B cell (primary cell): Measurements from ENCODE around the gene SLC23A2. TPM values are rescaled to one million over a fixed set of nuclear protein-coding genes. Genes with fewer than 3 reads are reported as not detected.

Source experiments
- ATAC-seq: fragments of 200-7000 bp; cut with Tn5 transposase; one replicate; pipeline ENCODE4 v1.10.0; 2021; ENCODE audit warnings: low read depth, mild to moderate bottlenecking, moderate number of reproducible peaks, moderate library complexity
- CTCF ChIA-PET: fragments of 350-600 bp; sonication (Branson Sonifier 250); formaldehyde crosslinking; loops from one replicate; lab custom pipeline; 2021; ENCODE audit warnings: antibody characterized with exemption, inconsistent platforms; lab: Charles Lee
- POLR2A ChIA-PET: fragments of 350-600 bp; sonication (Branson Sonifier 250); formaldehyde crosslinking; loops from one replicate; lab custom pipeline; 2021; ENCODE audit warnings: antibody characterized with exemption; lab: Charles Lee
- DNase-seq: peaks from one replicate; pipeline ENCODE4 v3.0.0; 2013
- H2AFZ ChIP-seq: 2 replicates; pipeline ENCODE4 v1.6.1; 2012; ENCODE audit warnings: mild to moderate bottlenecking, low read depth, low read length; ENCODE audit not compliant: insufficient read depth, poor library complexity, severe bottlenecking
- H3K27ac ChIP-seq, 2 donors: 1 replicate in 1 of 2; 2 replicates in 1 of 2; pipeline ENCODE4 v1.5.1; 2012 to 2013; ENCODE audit warnings: low read length in 2 of 2, mild to moderate bottlenecking in 2 of 2, moderate library complexity in 1 of 2
- H3K27me3 ChIP-seq, 4 experiments: fragments of 200-600 bp in 1 of 4; sonication (generic) in 1 of 4; replicated peaks in 1 of 4; 1 replicate in 2 of 4; 2 replicates in 2 of 4; pipeline versions ENCODE4 v1.6.1 to v1.7.0; 2013 to 2016; ENCODE audit warnings: low read length in 3 of 4, mild to moderate bottlenecking in 2 of 4, mixed read lengths in 1 of 4, moderate library complexity in 1 of 4; ENCODE audit not compliant: insufficient read depth in 4 of 4, control insufficient read depth in 3 of 4; ENCODE audit errors: control extremely low read depth in 1 of 4
- H3K36me3 ChIP-seq, 2 experiments: replicated peaks in 1 of 2; 1 replicate in 1 of 2; 2 replicates in 1 of 2; pipeline versions ENCODE4 v1.6.1 to v1.7.1; 2013; ENCODE audit warnings: low read length in 1 of 2; ENCODE audit not compliant: insufficient read depth in 2 of 2, control insufficient read depth in 1 of 2; ENCODE audit errors: control extremely low read depth in 1 of 2, extremely low read depth in 1 of 2
- H3K4me1 ChIP-seq, 2 donors: fragments of 200-600 bp in 1 of 2; sonication (generic) in 1 of 2; 1 replicate in 1 of 2; 2 replicates in 1 of 2; pipeline versions ENCODE4 v1.5.1 to v1.6.1; 2013 to 2017; ENCODE audit warnings: low read length in 2 of 2; ENCODE audit not compliant: control insufficient read depth in 2 of 2, insufficient read depth in 2 of 2
- H3K4me2 ChIP-seq: replicated peaks from 2 replicates; pipeline ENCODE3; 2012; ENCODE audit warnings: mild to moderate bottlenecking, low read depth, low read length; ENCODE audit not compliant: poor library complexity, severe bottlenecking
- H3K4me3 ChIP-seq, 5 experiments: fragments of 200-600 bp in 1 of 5; sonication (generic) in 1 of 5; 1 replicate in 3 of 5; 2 replicates in 2 of 5; pipeline versions ENCODE4 v1.5.1 to v1.7.0; 2011 to 2016; ENCODE audit warnings: low read length in 4 of 5, mild to moderate bottlenecking in 4 of 5, low read depth in 2 of 5, control low read depth in 1 of 5, moderate library complexity in 1 of 5; ENCODE audit not compliant: insufficient read depth in 1 of 5; ENCODE audit errors: control extremely low read depth in 1 of 5, extremely low read depth in 1 of 5
- H3K79me2 ChIP-seq: fragments of 200-600 bp; sonication (generic); one replicate; pipeline ENCODE4 v1.6.0; 2016; ENCODE audit warnings: low read length; ENCODE audit not compliant: control insufficient read depth, insufficient read depth
- H3K9ac ChIP-seq: fragments of 200-600 bp; sonication (generic); 2 replicates; pipeline ENCODE4 v1.6.1; 2017; ENCODE audit warnings: mild to moderate bottlenecking, low read length, moderate library complexity
- H3K9me3 ChIP-seq, 3 donors: one replicate each; pipeline versions ENCODE4 v1.6.1 to v1.7.1; 2013; ENCODE audit warnings: low read length in 2 of 3; ENCODE audit not compliant: control insufficient read depth in 2 of 3, insufficient read depth in 1 of 3; ENCODE audit errors: control extremely low read depth in 1 of 3
- H4K20me1 ChIP-seq: 2 replicates; pipeline ENCODE4 v1.6.0; 2012; ENCODE audit warnings: mild to moderate bottlenecking, low read length; ENCODE audit not compliant: insufficient read depth, control insufficient read depth, poor library complexity, severe bottlenecking
- H3K27ac Mint-ChIP-seq: one replicate; pipeline ENCODE4 v1.8.0; 2021; ENCODE audit warnings: mixed read lengths
- H3K27me3 Mint-ChIP-seq: one replicate; pipeline ENCODE4 v1.8.0; 2021; ENCODE audit warnings: mixed read lengths
- H3K4me1 Mint-ChIP-seq: one replicate; pipeline ENCODE4 v1.8.0; 2021; ENCODE audit warnings: mixed read lengths
- H3K4me3 Mint-ChIP-seq: one replicate; pipeline ENCODE4 v1.8.0; 2021; ENCODE audit warnings: mixed read lengths
- H3K9me3 Mint-ChIP-seq: one replicate; pipeline ENCODE4 v1.8.0; 2022; ENCODE audit warnings: mixed read lengths; ENCODE audit not compliant: insufficient read depth
- CTCF ChIP-seq: fragments of 200-600 bp; IDR thresholded peaks from one replicate; pipeline ENCODE4 v1.8.0; 2022; ENCODE audit warnings: antibody characterized with exemption, mild to moderate bottlenecking
- EZH2 ChIP-seq: IDR thresholded peaks from 2 replicates; pipeline ENCODE4 v1.6.1; 2012; ENCODE audit warnings: borderline replicate concordance, low read depth, mild to moderate bottlenecking, moderate library complexity, low read length; ENCODE audit not compliant: insufficient read depth, poor library complexity, severe bottlenecking
- WGBS: methylation state at CpG from one replicate; pipeline ENCODE4 v1.1.5; 2013; ENCODE audit warnings: missing lambda C conversion rate; ENCODE audit not compliant: insufficient coverage; 5-methylcytosine and 5-hydroxymethylcytosine counted together
- intact Hi-C: fragments of 100-400 bp; cut with micrococcal nuclease; formaldehyde crosslinking; loops from one replicate; pipeline ENCODE4 v1.10.0; 2022
- polyA plus RNA-seq: library from polyadenylated mRNA; depleted of rRNA; stranded (reverse); fragments of >200 nt; gene quantifications from 2 replicates; pipeline ENCODE4 v1.2.3, GENCODE V29; 2012
- total RNA-seq, 2 donors: library from RNA; stranded (reverse); fragments of 120-200 nt in 1 of 2; gene quantifications; 1 replicate in 1 of 2; 2 replicates in 1 of 2; pipeline versions ENCODE4 v1.2.3 to v1.2.4, GENCODE V29; 2013 to 2022

The SLC23A2 gene
- total and polyA plus RNA-seq, 2 donors (not counting 1 experiment from before 2014, with no cell fraction given): 23.6 to 70.7 TPM

GRCh38 chr20:4946585-4946984 is 54.7 kb downstream of the SLC23A2 start:
- Histone ChIP-seq H3K36me3 (peaks cover 3 to 4% of the 10 kb centered on the region in 2 experiments), H2AFZ (no peak overlapping the region), H3K9me3 (no peaks in the 10 kb centered on the region), H3K4me2 (peak overlapping the region; percentile 46), H3K27me3 (no peaks in the 10 kb centered on the region), H3K79me2 (peaks cover 49% of the 10 kb centered on the region), H3K9ac (no peak overlapping the region), H4K20me1 (peaks cover 19% of the 10 kb centered on the region), H3K27ac (no peak overlapping the region), H3K4me1 (peaks cover 46 to 52% of the 10 kb centered on the region in 2 donors), H3K4me3 (no peak overlapping the region)
- DNase-seq (no peak), ATAC-seq (no peak)
- no peaks in the 10 kb centered on the region for H3K9me3 Mint-ChIP-seq
- POLR2A ChIA-PET: interaction anchor here (0.6 kb wide), 1 partner anchor 658 kb away, joined by 5 read pairs; no protein-coding TSS in a partner anchor
- 29% methylated on average over 3 of the region's 6 CpGs for WGBS
- intact Hi-C loops: no loop called here
- H3K27me3 Mint-ChIP-seq: no peaks in the 10 kb centered on the region
- CTCF ChIA-PET: interaction anchor here (1.0 to 2.2 kb wide), 4 partner anchors 9 to 155 kb away, joined by 3 to 5 read pairs (median 4); no protein-coding TSS in a partner anchor
- H3K27ac Mint-ChIP-seq: peak overlapping the region; percentile 22
- peaks cover 67% of the 10 kb centered on the region for H3K4me1 Mint-ChIP-seq
- H3K4me3 Mint-ChIP-seq: peak overlapping the region; percentile 61
- TF ChIP-seq CTCF: no peak
- no peak for TF ChIP-seq EZH2

GRCh38 chr20:4944518-4945313 is 56.6 kb downstream of the SLC23A2 start:
- Histone ChIP-seq H3K79me2 (peaks cover 49% of the 10 kb centered on the region), H3K27me3 (no peaks in the 10 kb centered on the region), H3K4me1 (peaks cover 45 to 51% of the 10 kb centered on the region in 2 donors), H3K9me3 (no peaks in the 10 kb centered on the region), H3K9ac (no peak overlapping the region), H3K27ac (no peak overlapping the region), H2AFZ (no peak overlapping the region), H4K20me1 (peaks cover 19% of the 10 kb centered on the region), H3K4me3 (no peak overlapping the region), H3K36me3 (peaks cover 0 to 4% of the 10 kb centered on the region in 2 experiments), H3K4me2 (no peak overlapping the region)
- 100% methylated on average over 1 of the region's 6 CpGs for WGBS
- no peaks in the 10 kb centered on the region for H3K27me3 Mint-ChIP-seq
- no peak overlapping the region for H3K4me3 Mint-ChIP-seq
- no peak for TF ChIP-seq CTCF
- no peak for TF ChIP-seq EZH2
- no peaks in the 10 kb centered on the region for H3K9me3 Mint-ChIP-seq
- intact Hi-C loops: no loop called here
- CTCF ChIA-PET: interaction anchor here (0.7 to 1.4 kb wide), 3 partner anchors 10 to 404 kb away, joined by 3 to 8 read pairs (median 4); no protein-coding TSS in a partner anchor
- ATAC-seq (no peak), DNase-seq (no peak)
- no peak overlapping the region for H3K27ac Mint-ChIP-seq
- H3K4me1 Mint-ChIP-seq: peaks cover 69% of the 10 kb centered on the region
- POLR2A ChIA-PET: no interaction called here
